ENCODE measurements around the gene NFYC.

- TF ChIP-seq POLR2AphosphoS5 (IDR thresholded peaks at IDR 0.05) = no peak
- no peak for TF ChIP-seq POLR2A (IDR thresholded peaks at IDR 0.05)
Observed at GRCh38 chr1:40720493-40720892, 29.0 kb downstream of the NFYC start.
